Hippocampal formation (tissue), 2 donors: ENCODE results near the gene GALNT9.
"Not testable (repeated sequence)": the region's sequence is repeated elsewhere in the genome, so short reads cannot be mapped to it uniquely, and the experiment has no call there.

Experiments
- DNase-seq, 2 donors: peaks; one replicate each; lab custom pipeline; 2025; lab: John Stamatoyannopoulos, UW

The GALNT9 gene

GRCh38 chr12:132329036-132329719, at the start of gene GALNT9:
GALNT9 (minus strand) TSS chr12:132329589; CDS start chr12:132329203, 386 bp downstream.
- no peak for DNase-seq

- not testable (repeated sequence) for DNase-seq
Observed at GRCh38 chr12:132379057-132379456, 49.7 kb upstream of the GALNT9 start.

GRCh38 chr12:132377147-132377546, 47.8 kb upstream of the GALNT9 start:
- no peak for DNase-seq

- DNase-seq, result no peak
Observed at GRCh38 chr12:132376464-132376830, 47.1 kb upstream of the GALNT9 start.

GRCh38 chr12:132375747-132376463, 46.5 kb upstream of the GALNT9 start:
- DNase-seq, result no peak

GRCh38 chr12:132374612-132375445, 45.4 kb upstream of the GALNT9 start:
- no peak for DNase-seq

- DNase-seq, result no peak
Observed at GRCh38 chr12:132373901-132374611, 44.7 kb upstream of the GALNT9 start.

- no peak for DNase-seq
Observed at GRCh38 chr12:132367852-132368251, 38.5 kb upstream of the GALNT9 start.

GRCh38 chr12:132367071-132367851, 37.9 kb upstream of the GALNT9 start:
- DNase-seq, result no peak

GRCh38 chr12:132366341-132366861, 37.0 kb upstream of the GALNT9 start:
- no peak for DNase-seq

- DNase-seq, result no peak
Observed at GRCh38 chr12:132365226-132365625, 35.8 kb upstream of the GALNT9 start.

GRCh38 chr12:132364348-132364902, 35.0 kb upstream of the GALNT9 start:
- DNase-seq, result no peak

- DNase-seq, result no peak
Observed at GRCh38 chr12:132363661-132364347, 34.4 kb upstream of the GALNT9 start.

- DNase-seq, result no peak
Observed at GRCh38 chr12:132362996-132363660, 33.7 kb upstream of the GALNT9 start.

- DNase-seq, result no peak
Observed at GRCh38 chr12:132360906-132361777, 31.8 kb upstream of the GALNT9 start.

GRCh38 chr12:132360410-132360809, 31.0 kb upstream of the GALNT9 start:
- no peak for DNase-seq

- DNase-seq, result no peak
Observed at GRCh38 chr12:132359971-132360370, 30.6 kb upstream of the GALNT9 start.

GRCh38 chr12:132359551-132359950, 30.2 kb upstream of the GALNT9 start:
- DNase-seq, result no peak
